SK-N-MC (cell line): ENCODE data around the gene GNG3.

ENCODE experiments used
- DNase-seq: peaks from one replicate; pipeline ENCODE4 v3.0.0-alpha.2; 2011; ENCODE audit warnings: low read depth, low spot score
- H3K27ac ChIP-seq: fragments of 200-600 bp; sonication (generic); 2 replicates; pipeline ENCODE4 v1.5.1; 2016; ENCODE audit warnings: mixed run types
- H3K36me3 ChIP-seq: fragments of 200-600 bp; sonication (generic); 2 replicates; pipeline ENCODE4 v1.6.1; 2017; ENCODE audit warnings: antibody characterized with exemption, low read length, mixed read lengths; ENCODE audit not compliant: insufficient read depth
- H3K4me3 ChIP-seq: fragments of 200-600 bp; sonication (generic); 2 replicates; pipeline ENCODE4 v1.5.1; 2016
- H3K9ac ChIP-seq: fragments of 200-600 bp; sonication (generic); 2 replicates; pipeline ENCODE4 v1.8.0; 2017; ENCODE audit warnings: mixed run types, mixed read lengths; ENCODE audit not compliant: insufficient read length
- H3K9me3 ChIP-seq: fragments of 200-600 bp; sonication (generic); 2 replicates; pipeline ENCODE4 v1.6.1; 2017; ENCODE audit warnings: low read depth, mild to moderate bottlenecking, antibody characterized with exemption, low read length, moderate library complexity, mixed read lengths
- EZH2 ChIP-seq: fragments of 200-600 bp; sonication (generic); IDR thresholded peaks from one replicate; pipeline ENCODE4 v1.6.1; 2017; ENCODE audit warnings: antibody characterized with exemption
- FOXP2 ChIP-seq: optimal IDR thresholded peaks from 2 replicates; pipeline ENCODE3; 2011; ENCODE audit warnings: mild to moderate bottlenecking, moderate library complexity; ENCODE audit not compliant: insufficient read depth; ENCODE audit errors: extremely low read length, control extremely low read depth
- POLR2AphosphoS5 ChIP-seq: IDR thresholded peaks from 2 replicates; pipeline ENCODE4 v1.6.1; 2012; ENCODE audit warnings: mild to moderate bottlenecking, low read depth, low read length, borderline replicate concordance

Gene GNG3

DNA sequence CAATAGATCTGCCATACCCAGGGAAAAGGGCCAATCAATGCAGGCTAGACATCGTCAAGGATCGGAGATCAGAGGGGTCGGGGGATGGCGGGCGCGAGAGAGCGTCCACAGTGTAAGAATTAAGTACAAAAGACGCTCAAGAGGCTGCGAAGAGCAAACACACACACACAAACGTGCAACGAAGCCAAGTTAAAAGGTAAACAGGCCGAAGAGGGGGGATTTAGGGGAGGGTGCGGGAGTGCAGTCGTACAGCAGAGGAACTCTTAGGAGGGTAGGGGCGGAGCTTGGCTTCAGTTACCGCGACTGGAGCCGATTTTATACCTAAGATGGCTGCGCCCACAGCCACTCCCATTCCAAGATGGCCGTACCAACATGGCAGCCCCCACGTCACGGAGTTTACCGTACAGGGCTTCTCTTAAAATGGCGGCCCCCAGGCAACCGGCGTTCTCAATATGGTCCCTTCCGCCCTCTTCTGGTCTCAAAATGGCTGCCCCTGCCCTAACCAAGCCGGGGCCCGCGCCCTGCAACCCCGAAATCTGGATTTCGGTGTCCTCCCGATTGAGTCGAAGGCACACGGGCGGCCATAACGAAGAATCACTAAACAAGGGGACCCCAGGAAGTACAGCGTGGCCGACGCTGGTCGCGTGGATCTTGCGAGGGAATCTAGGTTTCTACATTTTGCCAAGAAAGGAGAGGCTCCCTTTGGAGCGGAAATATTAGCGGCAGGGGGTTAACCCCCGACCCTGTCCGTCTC is 1.9 kb downstream of the GNG3 start:
- Histone ChIP-seq H3K27ac (peak overlapping the region; percentile 92), H3K4me3 (peak overlapping the region; percentile 67), H3K36me3 (peaks cover 61% of the 10 kb centered on the region), H3K9me3 (no peaks in the 10 kb centered on the region), H3K9ac (peak overlapping the region; percentile 61)
- no peak for TF ChIP-seq EZH2
- peak; percentile 69 for TF ChIP-seq POLR2AphosphoS5
- no peak for TF ChIP-seq FOXP2
- DNase-seq, result peak; percentile 78

- peak overlapping the region; percentile 61 for H3K9ac ChIP-seq
- TF ChIP-seq FOXP2 (no peak), POLR2AphosphoS5 (no peak), EZH2 (no peak)
- H3K9me3 ChIP-seq, result no peaks in the 10 kb centered on the region
- H3K36me3 ChIP-seq, result peaks cover 61% of the 10 kb centered on the region
- peak overlapping the region; percentile 92 for H3K27ac ChIP-seq
- DNase-seq, result no peak
- H3K4me3 ChIP-seq, result peak overlapping the region; percentile 59
Observed at GRCh38 chr11:62710001-62710345, 2.5 kb downstream of the GNG3 start.

DNA sequence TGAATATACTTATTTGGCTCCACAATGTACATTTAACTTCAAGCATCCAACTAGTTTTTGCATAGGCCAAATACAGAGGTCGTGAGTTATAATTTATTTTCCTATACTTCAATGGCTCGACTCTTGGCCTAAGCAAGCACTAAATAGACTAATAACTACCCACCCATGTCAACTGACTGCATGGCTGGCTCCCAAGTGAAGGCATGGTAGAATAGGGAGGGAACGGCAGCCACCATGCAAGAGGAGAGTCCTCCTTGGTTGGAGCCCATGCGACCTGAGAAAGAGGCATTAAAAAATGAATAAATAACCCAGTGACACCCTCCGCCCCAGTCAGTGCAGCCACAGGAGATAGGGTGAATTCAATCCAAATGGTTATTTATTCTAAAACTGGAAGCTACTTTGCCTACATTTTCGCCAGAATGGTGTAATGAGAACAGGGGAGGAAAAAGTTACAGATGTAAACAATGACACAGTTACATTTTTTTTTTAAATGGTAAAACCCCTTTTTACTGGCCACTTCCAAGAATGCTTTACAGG is 4.9 kb downstream of the GNG3 start:
- no peak overlapping the region for H3K9ac ChIP-seq
- no peaks in the 10 kb centered on the region for H3K9me3 ChIP-seq
- H3K27ac ChIP-seq, result peak overlapping the region; percentile 70; the same call in 1 of the 2 replicates
- TF ChIP-seq POLR2AphosphoS5 (no peak), FOXP2 (no peak), EZH2 (no peak)
- no peak for DNase-seq
- H3K36me3 ChIP-seq, result peaks cover 81% of the 10 kb centered on the region
- no peak overlapping the region for H3K4me3 ChIP-seq

DNA sequence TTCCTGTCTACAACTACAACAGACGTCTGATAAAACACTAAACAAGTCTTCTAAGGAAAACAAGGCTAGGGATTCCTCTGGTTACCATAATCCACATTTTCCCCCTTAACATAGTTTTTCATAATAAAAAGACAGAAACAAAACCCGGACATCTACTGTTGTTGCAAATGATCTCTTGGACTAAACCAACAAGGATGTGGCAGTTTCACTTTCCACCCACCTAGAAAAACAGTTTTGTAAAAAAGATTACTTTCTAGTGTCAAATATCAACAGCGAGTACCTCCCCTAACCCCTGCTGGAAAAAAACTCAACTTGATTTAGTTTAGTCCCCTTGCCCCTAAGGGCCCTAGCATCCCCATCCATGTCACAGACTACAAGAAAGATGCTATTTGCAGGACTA is 5.4 kb downstream of the GNG3 start:
- H3K27ac ChIP-seq, result peak overlapping the region; percentile 70; the same call in 1 of the 2 replicates
- no peak overlapping the region for H3K4me3 ChIP-seq

GRCh38 chr11:62713343-62713742 is 5.9 kb downstream of the GNG3 start:
- peaks cover 86% of the 10 kb centered on the region for H3K36me3 ChIP-seq
- TF ChIP-seq EZH2 (no peak), FOXP2 (no peak), POLR2AphosphoS5 (no peak)
- H3K27ac ChIP-seq, result peak overlapping the region; percentile 70
- H3K4me3 ChIP-seq, result no peak overlapping the region
- H3K9ac ChIP-seq, result no peak overlapping the region
- no peak for DNase-seq
- no peaks in the 10 kb centered on the region for H3K9me3 ChIP-seq

More for the DNA sequence above, 5.4 kb downstream of the GNG3 start:
- Histone ChIP-seq H3K36me3 (peaks cover 82% of the 10 kb centered on the region), H3K9ac (no peak overlapping the region), H3K9me3 (no peaks in the 10 kb centered on the region)
- TF ChIP-seq POLR2AphosphoS5, result no peak
- no peak for TF ChIP-seq EZH2
- no peak for TF ChIP-seq FOXP2
- no peak for DNase-seq

DNA sequence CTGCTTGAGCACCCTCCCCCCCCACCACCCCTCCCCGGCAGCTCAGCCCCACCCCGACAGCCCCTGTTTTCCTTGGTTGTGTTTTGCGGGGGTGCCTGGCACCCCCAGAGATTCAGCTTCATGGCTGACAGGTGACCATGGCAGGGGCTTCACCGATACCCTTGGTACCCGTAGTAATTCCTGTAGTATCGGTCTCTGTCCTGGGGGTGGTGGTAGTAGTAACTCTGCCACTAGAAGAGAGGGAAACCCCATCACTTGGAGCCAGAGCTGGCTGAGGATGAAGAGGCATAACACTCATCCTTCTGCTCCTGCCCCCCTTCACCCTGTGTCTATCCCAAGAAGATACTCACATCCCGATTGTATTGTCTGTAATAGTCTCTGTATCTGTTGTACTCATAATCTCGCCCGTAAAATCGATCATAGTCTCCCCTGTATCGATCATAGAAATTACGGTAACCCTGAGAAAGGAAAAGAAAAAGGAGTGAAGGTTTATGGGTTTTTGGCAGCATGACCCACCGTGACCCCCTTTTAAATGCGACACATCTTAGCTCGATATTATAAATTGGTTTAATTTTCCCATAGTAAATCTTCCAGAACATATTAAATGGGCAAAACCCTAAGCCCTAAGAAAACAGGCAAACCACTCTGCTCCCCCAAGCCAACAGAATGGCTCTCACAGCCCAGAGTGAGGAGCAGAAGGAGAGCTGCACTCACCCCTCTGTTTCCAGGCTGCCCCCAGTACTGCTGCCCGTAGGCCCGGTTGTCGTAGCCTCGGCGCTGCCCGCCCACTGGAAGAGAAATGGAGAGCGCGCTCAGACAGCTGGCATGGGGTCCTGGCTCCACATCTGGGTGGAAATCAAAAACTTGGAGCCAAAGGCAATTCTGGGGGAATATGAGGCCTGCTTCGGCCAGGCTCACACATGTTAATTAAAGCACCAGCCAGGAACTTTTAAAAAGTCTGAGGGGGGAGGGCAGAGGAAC is 8.0 kb downstream of the GNG3 start:
- TF ChIP-seq EZH2 (no peak), FOXP2 (no peak), POLR2AphosphoS5 (no peak)
- H3K4me3 ChIP-seq, result no peak overlapping the region
- peak overlapping the region; percentile 80 for H3K27ac ChIP-seq
- no peaks in the 10 kb centered on the region for H3K9me3 ChIP-seq
- peaks cover 95% of the 10 kb centered on the region for H3K36me3 ChIP-seq
- no peak for DNase-seq
- H3K9ac ChIP-seq, result peak overlapping the region; percentile 35

DNA sequence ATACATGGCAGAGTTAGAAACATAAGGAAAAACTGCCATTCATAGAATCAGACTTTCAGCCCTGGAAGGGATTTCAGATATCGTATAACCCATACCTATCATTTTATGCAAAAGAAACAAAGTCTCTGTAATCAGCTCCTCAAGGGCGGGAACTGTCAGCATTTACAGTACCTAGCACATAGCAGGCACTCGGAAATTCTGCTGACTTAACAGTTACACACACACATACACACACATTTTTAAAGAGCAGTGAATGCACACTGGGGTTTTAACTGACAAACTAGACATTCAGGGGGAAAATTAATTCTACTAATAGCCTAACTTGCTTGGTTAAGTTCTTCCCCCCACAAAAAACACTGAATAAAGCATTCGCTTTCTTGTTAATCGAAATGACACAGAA is 8.7 kb downstream of the GNG3 start:
- Histone ChIP-seq H3K4me3 (peak overlapping the region; percentile 10; the same call in 1 of the 2 replicates), H3K9ac (peak overlapping the region; percentile 35)

DNA sequence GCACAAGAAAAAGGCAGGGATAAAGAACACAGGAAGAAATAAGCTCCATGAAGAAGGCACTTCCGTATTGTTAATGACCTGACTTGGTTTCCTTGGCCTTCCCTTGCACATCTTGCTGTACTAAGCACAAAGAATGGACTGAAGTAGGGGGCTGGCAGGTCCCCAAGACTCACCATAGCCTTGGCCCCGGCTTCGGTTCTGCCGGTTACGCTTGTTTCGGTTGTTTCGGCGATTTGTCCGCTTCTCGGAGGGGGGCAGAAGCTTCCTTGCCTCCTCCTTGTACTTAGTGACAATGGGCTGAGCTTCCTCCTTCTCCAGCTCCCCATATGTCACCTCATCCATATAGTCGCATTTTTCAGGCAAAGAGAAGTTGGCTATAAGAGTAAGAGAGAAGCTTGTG is 9.3 kb downstream of the GNG3 start:
- H3K36me3 ChIP-seq, result peaks cover 96% of the 10 kb centered on the region
- H3K27ac ChIP-seq, result peak overlapping the region; percentile 80
- TF ChIP-seq FOXP2 (no peak), EZH2 (no peak)
- no peaks in the 10 kb centered on the region for H3K9me3 ChIP-seq
- peak overlapping the region; percentile 35 for H3K9ac ChIP-seq
- peak overlapping the region; percentile 10; the same call in 1 of the 2 replicates for H3K4me3 ChIP-seq
- no peak for DNase-seq

More for the DNA sequence above, 8.7 kb downstream of the GNG3 start:
- no peak for TF ChIP-seq POLR2AphosphoS5
- no peak for TF ChIP-seq FOXP2
- TF ChIP-seq EZH2, result no peak
- Histone ChIP-seq H3K9me3 (no peaks in the 10 kb centered on the region), H3K36me3 (peaks cover 95% of the 10 kb centered on the region), H3K27ac (peak overlapping the region; percentile 80)
- DNase-seq, result no peak
